Omental fat pad (tissue), 4 donors: ENCODE results near the gene TSPAN5. TPM values are rescaled to one million over a fixed set of nuclear protein-coding genes. Genes with fewer than 3 reads are reported as not detected.
A peak's percentile ranks its signal among the peaks of the same experiment; 100 is the strongest.

Experiments
- ATAC-seq: fragments of 150-250 bp; one replicate; pipeline ENCODE4 v1.9.1; 2016; ENCODE audit warnings: mild to moderate bottlenecking, moderate library complexity; ENCODE audit not compliant: low FRiP score
- DNase-seq: peaks from one replicate; pipeline ENCODE4 v3.0.0-alpha.2; 2019; ENCODE audit warnings: low spot score
- total RNA-seq, 4 donors: library from RNA; depleted of rRNA; stranded (reverse); fragments of >200 nt; gene quantifications; one replicate each; pipeline ENCODE4 v1.1.0, GENCODE V29; 2016
- TF ChIP-seq, protein P1 (sequence below), 3 donors: fragments of 450-650 bp; IDR thresholded peaks; one replicate each; pipeline ENCODE4 v1.5.1; 2016 to 2017; ENCODE audit warnings: antibody characterized with exemption in 3 of 3, mild to moderate bottlenecking in 3 of 3, moderate library complexity in 2 of 3

The TSPAN5 gene
- total RNA-seq, 4 donors from 2014 or later = 5.1 to 17.7 (median 6.9) TPM

DNA sequence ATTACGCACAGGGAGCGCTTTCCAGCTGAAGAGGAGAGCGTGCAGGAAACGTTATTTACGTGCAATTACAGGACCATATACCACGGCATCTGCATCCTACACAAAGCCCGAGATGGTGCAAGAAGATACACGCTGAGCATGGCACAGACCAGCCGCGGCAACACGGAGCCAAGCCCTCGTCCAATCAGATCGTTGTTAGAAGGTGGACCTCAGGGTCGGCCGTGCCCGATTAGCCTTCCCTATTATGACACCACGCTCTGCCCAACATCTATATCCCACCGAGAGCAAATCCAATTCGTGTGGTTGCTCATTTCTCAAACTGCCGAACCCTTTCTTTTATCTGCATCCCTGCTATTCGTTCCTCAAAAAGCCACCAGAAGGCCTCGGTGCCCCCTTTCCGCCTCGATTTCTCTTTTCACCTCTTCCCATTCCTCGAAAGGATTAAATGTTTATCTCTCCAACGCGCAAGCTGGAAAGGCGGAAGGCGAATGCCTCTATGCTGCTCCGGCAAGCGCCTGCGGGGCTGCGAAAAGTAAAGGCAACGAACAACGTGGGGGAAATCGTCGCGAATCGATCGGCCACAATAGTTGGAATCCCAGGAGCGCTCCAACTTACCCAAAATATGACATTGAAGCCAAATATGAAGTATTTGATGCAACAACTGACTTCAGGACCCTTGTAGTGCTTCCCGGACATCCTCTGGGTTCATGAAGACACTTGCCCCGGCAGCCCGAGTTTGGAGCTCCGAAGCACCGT is 702 bp downstream of the TSPAN5 start:
- ATAC-seq (peak; percentile 51), DNase-seq (no peak)
- TF ChIP-seq, protein P1, sequence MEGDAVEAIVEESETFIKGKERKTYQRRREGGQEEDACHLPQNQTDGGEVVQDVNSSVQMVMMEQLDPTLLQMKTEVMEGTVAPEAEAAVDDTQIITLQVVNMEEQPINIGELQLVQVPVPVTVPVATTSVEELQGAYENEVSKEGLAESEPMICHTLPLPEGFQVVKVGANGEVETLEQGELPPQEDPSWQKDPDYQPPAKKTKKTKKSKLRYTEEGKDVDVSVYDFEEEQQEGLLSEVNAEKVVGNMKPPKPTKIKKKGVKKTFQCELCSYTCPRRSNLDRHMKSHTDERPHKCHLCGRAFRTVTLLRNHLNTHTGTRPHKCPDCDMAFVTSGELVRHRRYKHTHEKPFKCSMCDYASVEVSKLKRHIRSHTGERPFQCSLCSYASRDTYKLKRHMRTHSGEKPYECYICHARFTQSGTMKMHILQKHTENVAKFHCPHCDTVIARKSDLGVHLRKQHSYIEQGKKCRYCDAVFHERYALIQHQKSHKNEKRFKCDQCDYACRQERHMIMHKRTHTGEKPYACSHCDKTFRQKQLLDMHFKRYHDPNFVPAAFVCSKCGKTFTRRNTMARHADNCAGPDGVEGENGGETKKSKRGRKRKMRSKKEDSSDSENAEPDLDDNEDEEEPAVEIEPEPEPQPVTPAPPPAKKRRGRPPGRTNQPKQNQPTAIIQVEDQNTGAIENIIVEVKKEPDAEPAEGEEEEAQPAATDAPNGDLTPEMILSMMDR (IDR thresholded peaks at IDR 0.05) = no peak

DNA sequence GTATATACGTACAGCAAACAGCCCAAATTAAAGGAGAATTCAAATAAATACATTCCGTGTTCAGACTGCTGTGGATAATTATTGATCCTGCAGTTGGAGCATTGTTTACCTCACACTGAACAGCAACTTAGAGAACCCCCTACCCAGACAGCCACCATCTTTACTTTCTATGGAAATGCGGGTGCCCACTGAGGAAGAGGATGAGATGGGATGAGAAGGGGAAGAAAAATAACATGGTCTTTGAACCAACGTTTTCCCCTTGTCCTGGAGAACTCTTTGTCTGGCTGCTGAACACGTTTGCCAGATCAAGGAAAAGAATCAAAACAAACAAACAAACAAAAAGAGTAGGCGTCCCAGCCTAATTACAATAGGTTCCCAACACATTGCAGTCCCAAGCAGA is 1.5 kb downstream of the TSPAN5 start:
- TF ChIP-seq, protein P1 (IDR thresholded peaks at IDR 0.05) = no peak
- no peak for DNase-seq
- no peak for ATAC-seq

DNA sequence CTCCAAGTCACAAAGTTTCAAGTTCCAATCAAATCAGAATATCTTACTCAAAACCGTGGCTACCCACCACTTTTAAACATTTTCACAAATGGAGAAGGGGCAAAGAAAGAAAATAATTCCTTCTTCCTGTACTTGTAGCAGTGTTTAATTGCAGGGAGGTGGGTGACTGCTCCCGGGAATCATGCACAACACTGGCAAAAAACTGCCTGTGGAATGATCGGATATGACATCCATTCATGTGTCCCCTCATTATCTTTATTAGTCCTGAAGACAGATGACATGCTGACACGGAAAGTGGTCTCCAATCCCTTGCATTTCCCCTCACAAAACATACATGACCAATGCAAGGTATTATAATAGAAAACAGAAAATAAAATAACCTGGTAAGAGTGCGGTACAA is 2.0 kb downstream of the TSPAN5 start:
- TF ChIP-seq, protein P1 (IDR thresholded peaks at IDR 0.05) = no peak
- no peak for DNase-seq
- ATAC-seq = no peak

GRCh38 chr4:98653890-98654867 is 4.2 kb downstream of the TSPAN5 start:
- TF ChIP-seq, protein P1 (IDR thresholded peaks at IDR 0.05) = no peak
- no peak for ATAC-seq
- DNase-seq = no peak

- DNase-seq = no peak
- no peak for ATAC-seq
- TF ChIP-seq, protein P1 (IDR thresholded peaks at IDR 0.05) = no peak
Observed at GRCh38 chr4:98652996-98653395, 5.4 kb downstream of the TSPAN5 start.

- TF ChIP-seq, protein P1 (IDR thresholded peaks at IDR 0.05) = no peak
- peak; percentile 45 for ATAC-seq
- no peak for DNase-seq
Observed at GRCh38 chr4:98648602-98649001, 9.8 kb downstream of the TSPAN5 start.
